Measurements from ENCODE around the gene RCAN3.
"Not testable (repeated sequence)": the region's sequence is repeated elsewhere in the genome, so short reads cannot be mapped to it uniquely, and the experiment has no call there.

The RCAN3 gene

DNA sequence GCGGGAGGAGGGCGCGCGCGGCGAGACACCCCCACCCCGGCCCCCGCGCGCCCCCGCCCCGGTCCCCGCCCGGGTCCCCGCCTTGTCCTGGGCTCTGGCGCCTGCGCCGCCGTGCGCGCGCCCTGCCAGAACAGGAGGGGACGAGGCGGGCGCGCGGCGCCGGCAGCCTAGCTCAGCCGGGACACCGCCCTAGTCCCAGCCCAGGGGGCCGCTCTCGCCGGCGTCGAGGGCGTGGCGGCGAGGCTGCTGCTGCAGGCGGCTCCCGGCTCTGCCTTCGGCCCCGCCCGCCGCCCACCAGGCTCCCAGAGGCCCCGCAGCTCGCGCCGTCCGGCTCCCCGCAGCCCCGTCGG, at the start of gene RCAN3:
Gene RCAN3 (plus strand): TSS at position 128 of the 350 bp plus-strand sequence. CDS start 11,537 bp downstream, outside the sequence.
- peak; percentile 91 for DNase-seq

DNA sequence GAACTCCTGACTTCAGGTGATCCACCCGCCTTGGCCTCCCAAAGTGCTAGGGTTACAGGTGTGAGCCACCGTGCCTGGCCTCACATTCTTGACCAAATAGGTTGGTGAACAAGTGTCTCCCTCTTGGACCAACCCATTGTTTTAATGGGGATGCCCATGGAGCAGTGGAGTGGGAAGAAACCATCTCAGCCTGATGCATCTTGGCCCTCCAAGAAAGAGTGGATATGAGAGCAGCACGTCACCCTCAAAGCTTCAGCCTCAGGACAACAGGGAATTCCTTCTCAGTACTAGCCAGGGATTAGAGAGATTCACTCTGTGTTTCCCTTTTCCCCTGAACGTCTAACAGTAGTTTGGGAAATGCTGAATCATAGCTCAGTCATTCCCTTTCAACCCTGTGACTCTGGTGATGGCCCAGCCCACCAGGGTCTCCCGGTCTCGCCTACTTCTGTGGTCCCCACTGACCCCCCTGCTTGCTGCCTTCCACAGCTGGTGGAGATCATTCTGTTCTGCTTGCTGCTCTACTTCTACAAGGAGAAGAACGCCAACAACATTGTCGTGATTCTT, 49.6 kb upstream of the RCAN3 start:
- no peak for DNase-seq

DNA sequence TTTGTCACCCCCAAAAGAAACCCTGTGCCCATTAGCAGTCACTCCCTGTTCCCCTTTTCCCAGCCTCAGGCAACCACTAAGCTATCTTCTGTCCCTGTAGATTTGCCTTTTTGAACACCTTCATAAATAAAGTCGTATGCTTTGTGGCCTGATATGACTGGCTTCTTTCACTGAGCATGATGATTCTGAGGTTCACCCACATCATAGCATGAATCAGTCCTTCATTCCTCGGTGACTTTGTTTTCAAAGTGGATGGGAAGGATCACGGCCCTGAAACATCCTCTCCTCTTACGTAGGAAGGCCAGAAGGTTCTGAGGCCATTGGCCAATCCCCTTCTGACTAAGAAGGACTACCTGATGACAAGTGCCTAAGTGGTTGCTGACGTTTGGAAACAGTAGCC, 48.0 kb upstream of the RCAN3 start:
- DNase-seq: no peak

DNA sequence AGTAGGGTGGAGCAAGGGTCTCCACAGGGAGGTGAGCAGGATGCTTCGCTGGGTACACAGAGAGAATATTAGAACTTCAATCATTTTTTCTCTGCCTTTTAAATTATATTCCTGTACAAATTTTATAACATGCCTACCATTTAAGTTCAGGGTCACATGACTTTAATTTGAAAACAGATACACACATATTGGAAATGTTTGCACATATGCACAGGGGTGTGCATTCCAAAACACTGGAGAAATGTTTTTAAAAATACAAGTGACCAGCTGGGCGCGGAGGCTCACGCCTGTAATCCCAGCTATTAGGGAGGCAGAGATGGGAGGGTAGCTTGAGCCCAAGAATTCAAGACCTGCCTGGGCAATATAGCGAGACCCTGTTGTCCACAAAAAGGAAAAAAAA, 47.4 kb upstream of the RCAN3 start:
- DNase-seq: no peak

DNA sequence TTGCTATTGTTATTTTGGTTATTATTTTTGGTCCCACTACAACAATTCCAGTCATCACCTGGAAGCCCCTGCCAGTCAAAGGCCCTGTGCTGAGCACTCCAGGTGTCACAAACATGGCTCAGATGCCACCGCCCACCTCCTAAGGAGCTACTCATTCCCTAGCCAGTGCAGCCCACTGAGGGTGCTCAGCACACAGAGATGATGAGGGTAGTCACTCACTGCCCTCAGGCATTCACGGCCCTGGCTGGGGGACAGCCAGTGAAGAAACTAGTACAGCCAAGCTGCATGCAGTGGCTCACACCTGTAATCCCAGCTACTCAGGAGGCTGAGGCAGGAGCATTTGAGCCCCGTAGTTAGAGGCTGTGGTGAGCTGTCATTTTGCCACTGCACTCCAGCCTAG, 44.8 kb upstream of the RCAN3 start:
- DNase-seq: no peak

DNA sequence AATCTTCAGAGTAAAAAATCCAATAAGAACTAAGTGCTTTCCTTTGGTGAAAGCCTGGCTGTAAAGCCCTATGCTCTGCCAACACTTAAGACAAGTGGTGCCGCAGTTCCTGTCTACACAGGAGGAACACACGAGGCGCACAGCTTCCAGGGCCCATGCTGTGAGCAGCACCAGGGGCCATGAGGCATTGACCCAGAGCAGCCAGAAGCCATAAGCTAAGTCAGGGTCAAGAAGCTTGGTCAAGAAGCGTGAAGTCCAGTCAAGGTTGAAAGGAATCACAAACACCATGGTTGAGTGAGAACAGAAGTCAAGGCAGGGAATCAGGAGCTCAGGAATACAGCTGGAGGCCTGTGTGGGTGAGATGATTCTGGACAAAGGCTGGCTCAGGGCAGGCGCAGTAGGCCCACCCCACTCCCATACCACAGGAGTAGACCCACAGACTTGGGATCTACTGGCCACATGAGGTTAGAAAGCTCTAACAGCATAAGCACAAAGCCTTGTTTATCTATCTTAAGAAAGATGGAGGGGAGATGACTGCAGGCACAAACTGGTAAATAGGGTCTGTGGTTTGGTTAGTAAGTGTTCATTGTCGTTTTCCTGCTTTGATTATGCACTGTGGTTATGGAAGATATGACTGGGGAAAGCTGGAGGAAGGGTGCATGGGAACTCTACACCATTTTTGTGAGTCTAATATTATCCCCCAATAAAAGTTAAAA, 42.9 kb upstream of the RCAN3 start:
- DNase-seq: no peak

DNA sequence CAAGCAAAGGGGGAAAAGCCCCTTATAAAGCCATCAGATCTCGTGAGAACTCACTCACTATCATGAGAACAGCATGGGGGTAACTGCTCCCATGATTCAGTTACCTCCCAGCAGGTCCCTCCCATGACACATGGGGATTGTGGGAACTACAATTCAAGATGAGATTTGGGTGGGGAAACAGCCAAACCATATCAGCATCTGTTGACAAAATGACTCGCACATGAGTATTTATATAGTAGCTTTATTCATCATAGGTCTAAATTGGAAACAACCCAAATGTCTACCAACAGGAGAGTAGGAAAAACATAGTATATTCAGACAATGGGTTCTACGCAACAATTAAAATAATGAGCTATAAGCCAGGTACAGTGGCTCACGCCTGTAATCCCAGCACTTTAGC, 40.5 kb upstream of the RCAN3 start:
- DNase-seq: not testable (repeated sequence)

DNA sequence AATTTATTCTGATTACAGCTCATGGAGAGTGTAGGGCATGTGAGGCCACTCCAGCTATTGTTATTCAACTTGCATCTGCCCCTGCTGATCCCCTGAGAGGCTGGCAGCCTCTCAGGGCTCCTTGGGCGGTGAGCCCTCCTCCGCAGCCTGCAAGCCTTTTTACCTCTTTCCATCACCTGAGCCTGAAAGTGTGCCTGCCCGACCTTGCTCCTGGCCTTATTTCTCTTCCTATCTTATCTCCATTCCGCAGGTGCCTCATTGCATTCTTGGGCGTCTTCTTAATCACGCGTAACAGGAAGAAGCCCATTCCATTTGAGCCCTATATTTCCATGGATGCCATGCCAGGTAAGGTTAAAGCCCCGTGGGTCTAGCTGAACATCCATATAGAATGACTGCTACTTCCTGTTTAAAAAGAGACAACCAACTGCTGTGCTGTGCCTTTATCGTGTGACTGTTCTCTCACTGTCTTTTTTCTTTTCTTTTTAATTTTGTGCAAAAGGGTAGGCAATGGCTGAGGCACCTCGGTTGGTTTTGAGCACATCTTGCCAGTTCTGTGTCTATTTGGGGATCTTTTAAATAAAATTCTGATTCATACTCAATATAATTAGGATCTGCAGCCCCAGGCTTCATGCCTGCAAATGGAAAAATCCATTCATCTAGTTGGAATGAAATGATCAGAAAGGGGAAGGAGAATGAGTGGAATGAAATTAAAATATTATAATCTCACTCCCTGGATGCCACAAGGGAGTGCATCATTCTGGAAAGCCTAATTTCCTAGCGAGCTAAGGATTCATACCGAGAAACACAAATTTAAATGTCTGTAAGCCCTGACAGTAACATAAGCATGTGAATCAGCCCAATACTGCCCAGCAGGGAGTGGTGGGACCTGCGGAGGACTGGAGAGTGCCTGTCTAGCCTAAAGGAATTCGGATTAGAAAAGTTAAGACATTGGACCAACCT, 38.6 kb upstream of the RCAN3 start:
- no peak for DNase-seq

DNA sequence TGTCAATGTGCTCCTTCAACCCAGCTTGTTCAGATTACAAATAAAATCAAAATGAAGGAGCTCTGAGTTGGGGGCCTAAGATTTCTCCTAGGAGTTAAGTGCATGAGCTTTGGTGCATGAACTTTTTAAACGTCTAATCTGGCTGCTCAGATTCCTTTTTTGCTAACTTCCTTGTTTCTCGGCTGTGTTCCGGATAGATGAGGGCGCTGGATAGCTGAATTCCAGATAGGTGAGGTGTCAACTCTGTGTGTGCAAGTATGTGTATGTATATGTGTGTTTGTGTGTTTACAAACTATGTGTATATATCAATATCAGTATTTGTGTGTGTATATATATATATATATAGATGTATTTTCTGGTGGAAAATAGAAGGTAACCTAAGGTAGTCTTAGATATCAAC, 37.5 kb upstream of the RCAN3 start:
- DNase-seq: no peak

DNA sequence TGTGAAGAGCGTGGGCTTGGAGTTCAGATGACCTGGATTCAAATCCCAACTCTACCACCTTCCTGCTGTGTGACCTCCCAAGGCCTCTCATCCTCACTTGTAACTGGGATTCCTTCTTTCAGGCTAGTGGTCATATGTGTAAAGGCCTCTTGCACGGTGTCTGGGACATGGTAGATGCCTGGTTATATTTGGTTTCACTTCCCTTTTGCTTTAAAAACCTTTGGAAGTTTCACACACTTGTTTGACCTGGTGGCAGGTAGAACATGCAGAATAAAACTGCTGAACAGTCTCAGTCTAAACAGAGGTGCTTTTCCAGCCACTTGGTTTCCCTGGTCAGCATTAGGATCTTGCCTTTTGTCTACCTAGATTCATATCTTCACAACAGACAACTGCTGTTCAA, 37.0 kb upstream of the RCAN3 start:
- no peak for DNase-seq

DNA sequence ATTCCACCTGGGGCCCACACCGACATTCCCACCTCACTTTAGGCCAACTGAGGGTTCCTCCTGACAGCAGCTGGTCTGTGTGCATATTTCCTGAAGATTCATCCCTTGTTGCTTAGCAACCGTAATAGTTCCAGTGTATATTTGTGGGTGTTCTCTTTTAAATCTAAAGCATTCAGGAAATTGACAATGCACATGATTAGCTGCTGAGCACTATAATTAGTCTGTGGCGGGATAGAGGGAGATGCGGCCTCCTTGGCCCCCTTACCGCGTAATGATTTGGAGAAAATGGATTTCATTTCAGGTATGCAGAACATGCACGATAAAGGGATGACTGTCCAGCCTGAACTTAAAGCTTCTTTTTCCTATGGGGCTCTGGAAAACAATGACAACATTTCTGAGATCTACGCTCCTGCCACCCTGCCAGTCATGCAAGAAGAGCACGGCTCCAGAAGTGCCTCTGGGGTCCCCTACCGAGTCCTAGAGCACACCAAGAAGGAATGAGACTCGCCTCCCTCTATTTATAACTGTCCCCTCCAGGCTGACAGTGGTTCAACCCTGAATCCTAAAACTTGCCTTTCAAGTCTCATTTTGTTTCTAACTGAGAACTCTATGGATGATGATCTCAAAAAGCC, 33.8 kb upstream of the RCAN3 start:
- DNase-seq: no peak

DNA sequence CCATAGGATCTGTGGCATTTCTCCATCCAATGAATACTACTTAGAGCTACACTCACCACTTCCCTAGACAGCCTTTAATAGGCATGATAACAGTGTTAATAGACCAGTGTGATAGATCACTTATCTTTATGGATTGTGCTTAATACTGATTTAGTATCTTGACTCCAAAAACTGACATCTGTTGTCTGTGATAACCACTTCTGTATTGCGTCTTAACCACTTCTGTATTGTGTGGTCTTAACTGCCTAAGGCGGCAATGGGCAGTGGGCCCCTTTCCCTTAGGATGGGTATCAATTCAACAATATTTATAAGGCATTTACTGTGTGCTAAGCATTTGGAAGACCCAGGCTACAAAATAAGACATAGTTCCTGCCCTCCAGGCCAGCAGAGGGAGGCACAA, 32.0 kb upstream of the RCAN3 start:
- DNase-seq: no peak

DNA sequence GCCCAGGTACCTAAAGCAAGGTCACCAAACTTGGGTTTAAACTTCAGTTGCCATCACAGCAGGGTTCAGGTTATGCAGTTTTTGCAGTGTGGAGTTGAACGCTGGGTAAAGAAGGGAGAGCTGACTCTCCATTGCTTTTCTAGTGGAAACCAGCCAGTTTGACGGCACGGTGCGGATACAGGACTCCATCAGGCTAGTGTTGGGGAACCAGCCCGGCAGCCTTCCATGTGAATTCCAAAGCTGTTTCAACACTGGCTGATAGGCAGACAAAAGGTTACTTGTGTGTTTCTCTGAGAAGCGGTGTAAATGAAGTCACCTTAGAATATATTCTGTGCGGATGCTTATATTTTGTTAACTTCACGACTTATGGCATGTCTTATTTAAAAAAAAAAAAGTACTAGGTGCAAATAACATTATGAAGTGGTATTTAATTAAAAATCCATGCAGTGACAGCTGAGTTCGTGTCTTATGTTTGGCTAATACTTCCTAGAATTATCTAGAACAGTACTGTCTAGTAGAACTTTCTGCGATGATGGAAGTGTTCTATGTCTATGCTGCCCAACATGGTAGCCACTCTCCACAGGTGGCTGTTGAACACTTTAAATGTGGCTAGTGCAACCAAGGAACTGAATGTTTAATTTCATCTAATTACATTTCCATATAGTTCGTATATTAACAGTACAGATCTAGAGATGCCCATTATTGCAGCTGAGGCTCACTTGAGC, 29.9 kb upstream of the RCAN3 start:
- DNase-seq: no peak

DNA sequence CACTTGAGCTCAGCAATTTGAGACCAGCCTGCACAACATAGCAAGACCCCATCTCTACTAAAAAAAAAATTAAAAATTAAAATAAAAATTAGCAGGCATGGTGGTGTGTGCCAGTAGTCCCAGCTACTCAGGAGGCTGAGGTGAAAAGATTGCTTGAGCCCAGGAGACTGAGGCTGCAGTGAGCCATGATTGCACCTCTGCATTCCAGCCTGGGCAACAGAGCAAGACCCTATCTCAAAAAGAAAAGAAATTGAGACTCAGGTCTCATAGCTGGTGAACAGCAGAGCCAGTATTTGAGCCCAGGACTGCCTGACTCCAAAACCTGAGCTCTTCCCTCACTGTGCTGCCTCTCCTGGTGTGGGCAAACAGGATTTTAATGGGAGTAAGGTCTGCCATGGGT, 28.4 kb upstream of the RCAN3 start:
- DNase-seq: no peak

DNA sequence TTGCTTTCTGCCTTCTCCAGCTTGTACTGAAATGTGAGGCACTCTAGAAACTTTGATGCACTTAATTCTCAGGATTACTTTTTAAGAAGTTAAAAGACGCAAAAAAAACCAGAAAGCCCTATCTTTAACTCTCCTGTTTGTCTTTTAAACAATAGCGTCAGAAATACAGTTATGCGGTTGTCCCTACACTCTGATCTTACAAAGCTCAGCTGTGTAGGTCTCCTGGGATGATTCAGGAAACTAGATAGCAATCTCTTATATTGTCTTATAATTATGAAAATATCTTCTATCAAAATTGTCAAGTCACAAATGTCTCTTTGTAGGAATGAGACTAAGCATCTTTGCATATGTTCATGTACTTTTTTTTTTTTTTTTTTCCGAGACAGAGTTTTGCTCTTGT, 26.9 kb upstream of the RCAN3 start:
- DNase-seq: no peak

DNA sequence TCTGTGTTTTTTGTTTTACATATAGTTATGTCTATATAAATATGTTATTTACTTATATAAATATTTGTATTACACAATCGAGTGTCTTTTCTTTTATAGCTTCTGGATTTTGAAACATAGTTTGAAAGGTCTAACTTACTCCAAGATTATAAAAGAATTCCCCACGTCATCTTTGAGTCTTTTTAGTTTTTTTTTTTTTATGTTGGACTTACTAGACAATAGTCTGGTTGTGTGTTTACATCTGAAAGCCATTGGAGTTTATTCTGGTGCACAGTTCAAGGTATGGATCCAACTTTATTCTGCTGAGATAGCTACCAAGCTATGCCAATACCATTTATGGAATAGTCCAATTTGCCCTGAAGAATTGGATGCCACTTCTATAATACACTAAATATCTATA, 26.1 kb upstream of the RCAN3 start:
- DNase-seq: no peak

DNA sequence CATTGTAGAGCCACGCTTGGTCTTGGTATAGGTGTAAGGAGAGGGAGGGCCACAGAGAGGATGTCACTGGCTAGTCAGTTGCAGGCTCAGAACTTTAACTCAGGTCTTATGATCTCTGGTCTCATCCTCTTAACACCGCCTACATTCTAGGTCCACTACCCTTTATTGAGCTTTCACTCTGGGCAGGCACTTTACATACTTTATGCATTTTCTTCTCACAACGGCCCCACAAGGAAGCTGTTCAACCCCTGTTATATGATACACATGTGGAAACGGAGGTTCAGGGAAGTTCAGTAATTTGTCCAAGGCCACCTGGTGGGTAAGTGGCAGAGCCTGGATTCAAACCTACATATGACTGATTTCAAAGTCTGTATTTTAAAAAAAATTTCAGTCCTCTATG, 25.3 kb upstream of the RCAN3 start:
- no peak for DNase-seq

DNA sequence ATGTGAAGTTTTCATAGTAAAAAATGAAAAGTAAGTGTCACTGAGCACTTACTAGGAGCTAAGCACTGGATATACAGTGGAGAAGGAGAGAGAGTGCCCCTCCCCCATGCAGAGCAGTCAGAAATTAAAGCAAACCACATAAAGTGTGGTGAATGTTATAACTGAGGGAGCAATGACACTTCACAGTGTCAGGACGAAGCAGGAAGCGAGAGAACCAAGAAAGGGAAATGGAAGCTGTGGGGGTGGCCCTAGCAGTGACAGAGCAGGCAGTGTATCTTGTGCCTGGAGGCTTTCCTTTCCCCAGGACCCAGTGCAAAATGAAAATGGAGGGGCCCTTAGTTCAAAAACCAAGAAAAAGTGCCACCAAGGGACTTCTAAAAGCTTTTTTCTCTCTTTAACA, 21.5 kb upstream of the RCAN3 start:
- peak; percentile 53 for DNase-seq

DNA sequence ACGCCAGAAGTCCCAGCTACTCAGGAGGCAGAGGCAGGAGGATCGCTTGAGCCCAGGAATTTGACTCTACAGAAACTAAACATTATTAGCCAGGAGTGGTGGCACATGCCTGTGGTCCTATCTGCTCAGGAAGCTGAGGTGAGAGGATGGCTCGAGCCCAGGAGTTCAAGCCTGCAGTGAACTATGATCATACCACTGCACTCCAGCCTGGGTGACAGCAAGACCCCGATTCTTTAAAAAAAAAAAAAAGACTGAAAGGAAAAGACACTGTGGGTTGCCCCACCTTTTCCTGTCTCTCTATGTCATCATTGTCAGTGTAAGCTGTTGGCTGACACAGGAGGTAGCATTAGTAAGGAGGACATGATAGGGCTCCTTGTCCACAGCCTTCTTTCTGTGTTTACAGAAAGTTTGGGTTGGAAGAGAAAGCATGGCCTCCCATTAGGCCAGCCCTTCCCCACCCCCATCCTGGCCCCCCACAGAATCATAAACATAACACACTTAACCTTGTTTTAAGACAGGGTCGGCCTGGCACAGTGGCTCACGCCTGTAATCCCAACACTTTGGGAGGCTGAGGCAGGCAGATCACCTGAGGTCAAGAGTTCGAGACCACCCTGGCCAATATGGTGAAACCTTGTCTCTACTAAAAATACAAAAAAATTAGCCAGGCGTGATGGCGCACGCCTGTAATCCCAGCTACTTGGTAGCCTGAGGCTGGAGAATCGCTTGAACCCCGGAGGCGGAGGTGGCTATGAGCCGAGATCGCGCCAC, 20.6 kb upstream of the RCAN3 start:
- no peak for DNase-seq

DNA sequence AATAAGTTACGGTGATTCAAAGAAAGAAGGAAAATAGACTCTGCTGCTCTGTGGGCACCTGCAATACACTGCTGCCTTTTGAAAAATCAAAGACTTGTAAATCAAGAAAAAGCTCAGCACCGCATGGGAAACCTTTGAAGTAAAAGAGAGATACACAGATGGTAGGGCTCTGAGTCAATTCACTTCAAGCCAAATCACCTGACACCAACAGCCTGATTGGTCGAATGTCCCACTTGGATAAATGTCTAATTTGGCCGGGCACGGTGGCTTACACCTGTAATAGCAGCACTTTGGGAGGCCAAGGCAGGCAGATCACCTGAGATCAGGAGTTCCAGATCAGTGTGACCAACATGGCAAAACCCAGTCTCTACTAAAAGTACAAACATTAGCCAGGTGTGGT, 19.2 kb upstream of the RCAN3 start:
- no peak for DNase-seq

DNA sequence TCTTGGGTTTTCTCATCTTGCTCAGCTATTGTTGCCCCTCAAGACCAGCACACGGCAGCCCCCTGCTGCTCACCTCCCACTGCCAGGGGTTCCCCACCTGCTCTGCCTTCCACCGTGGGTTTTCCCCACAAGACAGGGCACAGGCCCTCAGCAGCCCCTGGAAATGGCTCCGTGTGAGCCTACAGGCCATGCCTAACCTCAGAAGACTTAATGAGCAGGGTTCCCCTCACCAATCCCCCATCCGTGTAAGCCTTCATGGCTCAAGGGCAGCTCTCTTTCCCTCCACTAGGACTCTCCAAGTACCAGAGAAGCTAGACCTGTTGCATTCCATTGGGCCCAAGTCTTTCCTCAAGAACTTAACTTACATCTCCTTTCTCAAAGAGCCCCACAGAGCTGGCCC, 18.4 kb upstream of the RCAN3 start:
- DNase-seq: no peak
